ENCODE data around the gene C1QTNF8.

Gene C1QTNF8

GRCh38 chr16:1073262-1073558 is 22.8 kb downstream of the C1QTNF8 start:
- 0 out of 2 replicates have a peak, but pooled peaks cover 5% of the 10 kb centered on the region for H4K20me1 ChIP-seq (ENCODE audit: insufficient read depth, low read length)
- no peak overlapping the region for H3K27ac ChIP-seq (ENCODE audit: low read length)
- no peak overlapping the region for H3K4me3 ChIP-seq (ENCODE audit: low read depth in 1 of 2, low read length in 2 of 2)
- H2AFZ ChIP-seq (ENCODE audit: low read depth, low read length), result no peak overlapping the region
- ATAC-seq (ENCODE audit: insufficient read depth, low read depth) (no peak), DNase-seq (no peak)
- no peaks in the 10 kb centered on the region for H3K27me3 ChIP-seq (ENCODE audit: insufficient read depth, low read length, poor library complexity)
- H3K9me3 ChIP-seq (ENCODE audit: insufficient read depth, low read length, severe bottlenecking), result no peaks in the 10 kb centered on the region
- H3K4me2 ChIP-seq (ENCODE audit: insufficient read depth, low read length), result no peak overlapping the region
- H3K36me3 ChIP-seq (ENCODE audit: insufficient read depth, low read length), result no peaks in the 10 kb centered on the region
- TF ChIP-seq EZH2 (IDR thresholded peaks at IDR 0.05; ENCODE audit: borderline replicate concordance, low read depth, low read length, severe bottlenecking), result no peak
- no peak for TF ChIP-seq CTCF (IDR thresholded peaks at IDR 0.05; ENCODE audit: borderline replicate concordance, extremely low read depth, low read length, poor library complexity, severe bottlenecking)
- H3K4me1 ChIP-seq (ENCODE audit: insufficient read depth, low read length), result no peaks in the 10 kb centered on the region
- H3K9ac ChIP-seq (ENCODE audit: low read depth, low read length), result no peak overlapping the region
- no peaks in the 10 kb centered on the region for H3K79me2 ChIP-seq (ENCODE audit: insufficient read depth, low read length)

DNA sequence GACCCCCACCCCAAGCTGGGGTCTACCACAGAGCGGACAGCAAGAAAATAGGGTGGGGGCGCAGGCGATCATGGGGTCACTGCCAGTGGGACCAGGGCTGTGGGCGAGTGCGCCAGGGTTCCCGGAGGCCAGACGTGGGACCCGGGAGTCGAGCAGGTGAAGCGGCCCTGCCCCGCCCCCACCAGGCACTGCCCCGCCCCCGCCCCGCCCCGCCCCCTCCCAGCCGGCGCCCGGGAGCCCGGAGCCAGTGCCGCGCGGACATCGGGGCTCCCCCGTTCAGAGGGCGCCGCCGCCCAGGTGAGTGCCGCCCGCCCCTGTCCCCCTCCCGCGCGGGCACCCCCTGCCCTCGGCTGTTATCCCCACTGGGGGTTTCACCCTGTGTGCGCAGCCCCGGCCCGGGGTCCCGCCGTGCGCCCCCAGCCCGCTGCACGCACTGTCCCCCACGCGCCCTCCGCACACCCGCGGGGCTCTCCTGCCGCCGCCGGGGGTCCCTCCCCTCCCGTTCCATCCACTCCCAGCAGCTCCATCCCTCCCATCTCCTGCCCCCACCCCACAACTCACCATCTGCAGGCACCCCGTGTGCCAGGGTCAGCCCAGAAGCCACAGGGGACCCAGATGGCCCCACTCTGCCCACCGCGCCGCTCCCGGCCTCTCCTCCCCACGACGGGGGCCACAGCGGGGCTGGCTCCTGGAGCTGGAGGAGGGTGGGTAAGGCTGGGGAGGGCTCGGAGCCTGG is 23.4 kb downstream of the C1QTNF8 start, which contains the start of gene SSTR5:
Gene SSTR5, plus strand, starts transcription at position 222 of the 736 bp plus-strand sequence. CDS start 6,122 bp downstream, outside the sequence.
- Histone ChIP-seq H3K9me3 (ENCODE audit: insufficient read depth, low read length, severe bottlenecking) (no peaks in the 10 kb centered on the region), H3K79me2 (ENCODE audit: insufficient read depth, low read length) (no peaks in the 10 kb centered on the region), H3K4me2 (ENCODE audit: insufficient read depth, low read length) (no peak within 1 kb of the TSS), H3K27ac (ENCODE audit: low read length) (no peak within 1 kb of the TSS), H2AFZ (ENCODE audit: low read depth, low read length) (no peak within 1 kb of the TSS), H3K27me3 (ENCODE audit: insufficient read depth, low read length, poor library complexity) (no peaks in the 10 kb centered on the region), H3K4me3 (ENCODE audit: low read depth in 1 of 2, low read length in 2 of 2) (no peak within 1 kb of the TSS), H4K20me1 (ENCODE audit: insufficient read depth, low read length) (0 out of 2 replicates have a peak, but pooled peaks cover 5% of the 10 kb centered on the region), H3K4me1 (ENCODE audit: insufficient read depth, low read length) (no peaks in the 10 kb centered on the region), H3K9ac (ENCODE audit: low read depth, low read length) (no peak within 1 kb of the TSS), H3K36me3 (ENCODE audit: insufficient read depth, low read length) (no peaks in the 10 kb centered on the region)
- TF ChIP-seq EZH2 (IDR thresholded peaks at IDR 0.05; ENCODE audit: borderline replicate concordance, low read depth, low read length, severe bottlenecking), result no peak
- TF ChIP-seq CTCF (IDR thresholded peaks at IDR 0.05; ENCODE audit: borderline replicate concordance, extremely low read depth, low read length, poor library complexity, severe bottlenecking), result no peak
- ATAC-seq (ENCODE audit: insufficient read depth, low read depth) (no peak), DNase-seq (no peak)

GRCh38 chr16:1071561-1072225 is 24.4 kb downstream of the C1QTNF8 start:
- Histone ChIP-seq H3K79me2 (ENCODE audit: insufficient read depth, low read length) (no peaks in the 10 kb centered on the region), H3K4me2 (ENCODE audit: insufficient read depth, low read length) (no peak overlapping the region), H3K9ac (ENCODE audit: low read depth, low read length) (no peak overlapping the region), H3K27ac (ENCODE audit: low read length) (no peak overlapping the region), H2AFZ (ENCODE audit: low read depth, low read length) (no peak overlapping the region), H3K27me3 (ENCODE audit: insufficient read depth, low read length, poor library complexity) (no peaks in the 10 kb centered on the region), H4K20me1 (ENCODE audit: insufficient read depth, low read length) (peaks cover 7% of the 10 kb centered on the region; the same call in 1 of the 2 replicates), H3K4me3 (ENCODE audit: low read depth in 1 of 2, low read length in 2 of 2) (no peak overlapping the region), H3K4me1 (ENCODE audit: insufficient read depth, low read length) (no peaks in the 10 kb centered on the region), H3K9me3 (ENCODE audit: insufficient read depth, low read length, severe bottlenecking) (no peaks in the 10 kb centered on the region), H3K36me3 (ENCODE audit: insufficient read depth, low read length) (no peaks in the 10 kb centered on the region)
- DNase-seq (no peak), ATAC-seq (ENCODE audit: insufficient read depth, low read depth) (no peak)
- TF ChIP-seq EZH2 (IDR thresholded peaks at IDR 0.05; ENCODE audit: borderline replicate concordance, low read depth, low read length, severe bottlenecking), result no peak
- TF ChIP-seq CTCF (IDR thresholded peaks at IDR 0.05; ENCODE audit: borderline replicate concordance, extremely low read depth, low read length, poor library complexity, severe bottlenecking), result no peak

Data from DND-41 (cell line).